GM21528 (cell line): ENCODE results near the gene NALCN.

Experiments used
- ATAC-seq: cut with Tn5 transposase; IDR thresholded peaks from one replicate; pipeline ENCODE4 v1.9.1; 2021; ENCODE audit warnings: mild to moderate bottlenecking, moderate library complexity; ENCODE audit not compliant: unreplicated experiment, low FRiP score

NALCN gene

GRCh38 chr13:101053301-101054093, 362.8 kb downstream of the NALCN start:
- ATAC-seq = no peak

GRCh38 chr13:101049166-101049850, 367.0 kb downstream of the NALCN start:
- ATAC-seq = no peak

GRCh38 chr13:101036546-101036945, 379.8 kb downstream of the NALCN start:
- ATAC-seq = no peak

- ATAC-seq = no peak
Observed at GRCh38 chr13:101035119-101035620, 381.1 kb downstream of the NALCN start.

GRCh38 chr13:101026736-101027398, 389.4 kb downstream of the NALCN start:
- ATAC-seq = no peak

GRCh38 chr13:101026328-101026727, 390.0 kb downstream of the NALCN start:
- no peak for ATAC-seq

GRCh38 chr13:101025925-101026324, 390.4 kb downstream of the NALCN start:
- ATAC-seq = no peak

- ATAC-seq = no peak
Observed at GRCh38 chr13:101025519-101025918, 390.8 kb downstream of the NALCN start.

- ATAC-seq = no peak
Observed at GRCh38 chr13:101019126-101019525, 397.2 kb downstream of the NALCN start.

- no peak for ATAC-seq
Observed at GRCh38 chr13:101018720-101019119, 397.6 kb downstream of the NALCN start.

GRCh38 chr13:101017123-101017872, 399.0 kb downstream of the NALCN start:
- ATAC-seq = no peak

- ATAC-seq = no peak
Observed at GRCh38 chr13:101016475-101016874, 399.8 kb downstream of the NALCN start.

- ATAC-seq = no peak
Observed at GRCh38 chr13:101013245-101013644, 403.1 kb downstream of the NALCN start.

- no peak for ATAC-seq
Observed at GRCh38 chr13:101010100-101010499, 406.2 kb downstream of the NALCN start.

- no peak for ATAC-seq
Observed at GRCh38 chr13:101007245-101007644, 409.1 kb downstream of the NALCN start.
